ENCODE data around the gene TRNP1. TPM values are rescaled to one million over a fixed set of nuclear protein-coding genes. Genes with fewer than 3 reads are reported as not detected.
A peak's percentile ranks its signal among the peaks of the same experiment; 100 is the strongest.
"Not testable (repeated sequence)": the region's sequence is repeated elsewhere in the genome, so short reads cannot be mapped to it uniquely, and the experiment has no call there.

The TRNP1 gene
- 311 and 327 TPM in 2 replicates for total RNA-seq (2014; rRNA removed; shearing (Covaris generic))
- polyA plus RNA-seq (2016; fragmentation: Nextera tagmentation; extraction: Ambion mirVana), result 17.7 and 19.1 TPM in 2 replicates

GRCh38 chr1:26993237-26994019 lies at the start of gene TRNP1:
TSS of gene TRNP1 (plus strand) at chr1:26993692. CDS start at chr1:26993787, 95 bp downstream.
- Histone ChIP-seq H3K36me3 (ENCODE audit: low read depth) (peaks cover 7% of the 10 kb centered on the region; the same call in 1 of the 2 replicates), H4K20me1 (ENCODE audit: insufficient read depth) (no peaks in the 10 kb centered on the region; the same call in 1 of the 2 replicates), H3F3A (ENCODE audit: insufficient read depth) (peaks cover 51% of the 10 kb centered on the region), H3K9me3 (ENCODE audit: low read depth) (no peaks in the 10 kb centered on the region), H3K4me2 (ENCODE audit: unreplicated experiment) (peak within 1 kb of the TSS; percentile 96), H2AFZ (peak within 1 kb of the TSS; percentile 69), H3K4me1 (ENCODE audit: insufficient read depth) (peaks cover 55% of the 10 kb centered on the region), H3K79me2 (ENCODE audit: insufficient read depth) (peaks cover 41% of the 10 kb centered on the region), H3K4me3 (peak within 1 kb of the TSS; percentile 82), H3K27ac (peak within 1 kb of the TSS; percentile 91), H3K27me3 (replicated peaks; ENCODE audit: insufficient read depth) (no peaks in the 10 kb centered on the region), H3K9ac (peak within 1 kb of the TSS; percentile 91), H3K9me2 (ENCODE audit: insufficient read depth) (no peaks in the 10 kb centered on the region)
- peak; percentile 91 for DNase-seq
- 1 to 2% methylated on average over 27 to 39 of the region's 61 CpGs for WGBS, 2 experiments (ENCODE audit: low coverage in 1 of 2, low lambda C conversion rate in 2 of 2, missing lambda C conversion rate in 2 of 2)
- in situ Hi-C loops (cut with MboI), result no loop called here
- TF ChIP-seq EZH2 (IDR thresholded peaks at IDR 0.05; ENCODE audit: insufficient read depth, poor library complexity, severe bottlenecking) (no peak), EZH2phosphoT487 (IDR thresholded peaks at IDR 0.05; ENCODE audit: insufficient read depth, low read depth) (no peak)

- Histone ChIP-seq H3K36me3 (ENCODE audit: low read depth) (peaks cover 40% of the 10 kb centered on the region), H3K9me2 (ENCODE audit: insufficient read depth) (no peaks in the 10 kb centered on the region), H3K4me3 (no peak overlapping the region)
Measured at GRCh38 chr1:26945138-26945537, 48.4 kb upstream of the TRNP1 start.

GRCh38 chr1:26945728-26946127 lies 47.8 kb upstream of the TRNP1 start:
- Histone ChIP-seq H3K36me3 (ENCODE audit: low read depth) (peaks cover 40% of the 10 kb centered on the region), H3K4me2 (ENCODE audit: unreplicated experiment) (no peak overlapping the region), H3K9me3 (ENCODE audit: low read depth) (no peaks in the 10 kb centered on the region), H3K79me2 (ENCODE audit: insufficient read depth) (peaks cover 5% of the 10 kb centered on the region; the same call in 1 of the 2 replicates), H3K27ac (no peak overlapping the region), H2AFZ (no peak overlapping the region), H3K9ac (no peak overlapping the region), H4K20me1 (ENCODE audit: insufficient read depth) (no peaks in the 10 kb centered on the region), H3F3A (ENCODE audit: insufficient read depth) (peaks cover 12% of the 10 kb centered on the region; the same call in 1 of the 2 replicates), H3K4me1 (ENCODE audit: insufficient read depth) (peaks cover 2% of the 10 kb centered on the region; the same call in 1 of the 2 replicates), H3K9me2 (ENCODE audit: insufficient read depth) (no peaks in the 10 kb centered on the region), H3K4me3 (no peak overlapping the region), H3K27me3 (replicated peaks; ENCODE audit: insufficient read depth) (no peaks in the 10 kb centered on the region)
- 71 to 75% methylated on average over 8 of the region's 8 CpGs for WGBS, 2 experiments (ENCODE audit: low coverage in 1 of 2, low lambda C conversion rate in 2 of 2, missing lambda C conversion rate in 2 of 2)
- DNase-seq, result no peak
- TF ChIP-seq EZH2phosphoT487 (IDR thresholded peaks at IDR 0.05; ENCODE audit: insufficient read depth, low read depth), result no peak
- no peak for TF ChIP-seq EZH2 (IDR thresholded peaks at IDR 0.05; ENCODE audit: insufficient read depth, poor library complexity, severe bottlenecking)
- in situ Hi-C loops (cut with MboI), result no loop called here

More at GRCh38 chr1:26945138-26945537, 48.4 kb upstream of the TRNP1 start:
- Histone ChIP-seq H3K4me1 (ENCODE audit: insufficient read depth) (peaks cover 8% of the 10 kb centered on the region), H3K27ac (no peak overlapping the region), H3K9ac (no peak overlapping the region), H3F3A (ENCODE audit: insufficient read depth) (peaks cover 13% of the 10 kb centered on the region; the same call in 1 of the 2 replicates), H3K27me3 (replicated peaks; ENCODE audit: insufficient read depth) (no peaks in the 10 kb centered on the region), H3K4me2 (ENCODE audit: unreplicated experiment) (no peak overlapping the region), H2AFZ (no peak overlapping the region), H4K20me1 (ENCODE audit: insufficient read depth) (no peaks in the 10 kb centered on the region), H3K9me3 (ENCODE audit: low read depth) (no peaks in the 10 kb centered on the region), H3K79me2 (ENCODE audit: insufficient read depth) (peaks cover 5% of the 10 kb centered on the region; the same call in 1 of the 2 replicates)
- 79 to 86% methylated on average over 2 of the region's 2 CpGs for WGBS, 2 experiments (ENCODE audit: low coverage in 1 of 2, low lambda C conversion rate in 2 of 2, missing lambda C conversion rate in 2 of 2)
- in situ Hi-C loops (cut with MboI), result no loop called here
- DNase-seq, result no peak
- TF ChIP-seq EZH2 (IDR thresholded peaks at IDR 0.05; ENCODE audit: insufficient read depth, poor library complexity, severe bottlenecking), result no peak
- no peak for TF ChIP-seq EZH2phosphoT487 (IDR thresholded peaks at IDR 0.05; ENCODE audit: insufficient read depth, low read depth)

GRCh38 chr1:26946270-26946669 lies 47.2 kb upstream of the TRNP1 start:
- H3K27ac ChIP-seq, result no peak overlapping the region
- 70 to 73% methylated on average over 4 of the region's 4 CpGs for WGBS, 2 experiments (ENCODE audit: low coverage in 1 of 2, low lambda C conversion rate in 2 of 2, missing lambda C conversion rate in 2 of 2)
- H3K9me3 ChIP-seq (ENCODE audit: low read depth), result no peaks in the 10 kb centered on the region
- H3F3A ChIP-seq (ENCODE audit: insufficient read depth), result peaks cover 12% of the 10 kb centered on the region; the same call in 1 of the 2 replicates
- peaks cover 2% of the 10 kb centered on the region; the same call in 1 of the 2 replicates for H3K79me2 ChIP-seq (ENCODE audit: insufficient read depth)
- H2AFZ ChIP-seq, result no peak overlapping the region
- H3K9ac ChIP-seq, result no peak overlapping the region
- no peak for DNase-seq
- peaks cover 40% of the 10 kb centered on the region for H3K36me3 ChIP-seq (ENCODE audit: low read depth)
- H4K20me1 ChIP-seq (ENCODE audit: insufficient read depth), result no peaks in the 10 kb centered on the region
- no peaks in the 10 kb centered on the region for H3K9me2 ChIP-seq (ENCODE audit: insufficient read depth)
- no peak overlapping the region for H3K4me2 ChIP-seq (ENCODE audit: unreplicated experiment)
- H3K27me3 ChIP-seq (replicated peaks; ENCODE audit: insufficient read depth), result no peaks in the 10 kb centered on the region
- TF ChIP-seq EZH2phosphoT487 (IDR thresholded peaks at IDR 0.05; ENCODE audit: insufficient read depth, low read depth) (no peak), EZH2 (IDR thresholded peaks at IDR 0.05; ENCODE audit: insufficient read depth, poor library complexity, severe bottlenecking) (no peak)
- no peaks in the 10 kb centered on the region for H3K4me1 ChIP-seq (ENCODE audit: insufficient read depth)
- in situ Hi-C loops (cut with MboI), result no loop called here
- no peak overlapping the region for H3K4me3 ChIP-seq

- H3K9ac ChIP-seq; H3K4me1 ChIP-seq (ENCODE audit: insufficient read depth); H3K4me3 ChIP-seq; in situ Hi-C loops (cut with MboI); H3K27me3 ChIP-seq (replicated peaks; ENCODE audit: insufficient read depth); H3K9me2 ChIP-seq (ENCODE audit: insufficient read depth); H3K27ac ChIP-seq; H3K9me3 ChIP-seq (ENCODE audit: low read depth); H2AFZ ChIP-seq; H3K79me2 ChIP-seq (ENCODE audit: insufficient read depth); H3K4me2 ChIP-seq (ENCODE audit: unreplicated experiment); H4K20me1 ChIP-seq (ENCODE audit: insufficient read depth); DNase-seq: not testable (repeated sequence)
- peaks cover 12% of the 10 kb centered on the region; the same call in 1 of the 2 replicates for H3F3A ChIP-seq (ENCODE audit: insufficient read depth)
- WGBS, 2 experiments (ENCODE audit: low coverage in 1 of 2, low lambda C conversion rate in 2 of 2, missing lambda C conversion rate in 2 of 2), result 92% methylated on average over 16 of the region's 16 CpGs
- peaks cover 21% of the 10 kb centered on the region; the same call in 1 of the 2 replicates for H3K36me3 ChIP-seq (ENCODE audit: low read depth)
Measured at GRCh38 chr1:26948725-26949057, 44.8 kb upstream of the TRNP1 start.

All from GM23248 (cell line).